DMS 273 (cell line): ENCODE measurements around the gene APOB.
"Not testable (repeated sequence)": the region's sequence is repeated elsewhere in the genome, so short reads cannot be mapped to it uniquely, and the experiment has no call there.

Experiments used
- DNase-seq: peaks from one replicate; lab custom pipeline; 2025; ENCODE audit not compliant: unreplicated experiment; lab: John Stamatoyannopoulos, UW

The APOB gene

GRCh38 chr2:21034156-21034971 is 9.5 kb downstream of the APOB start:
- no peak for DNase-seq

GRCh38 chr2:21033237-21034155 is 10.4 kb downstream of the APOB start:
- no peak for DNase-seq

GRCh38 chr2:21032338-21033236 is 11.3 kb downstream of the APOB start:
- no peak for DNase-seq

DNA sequence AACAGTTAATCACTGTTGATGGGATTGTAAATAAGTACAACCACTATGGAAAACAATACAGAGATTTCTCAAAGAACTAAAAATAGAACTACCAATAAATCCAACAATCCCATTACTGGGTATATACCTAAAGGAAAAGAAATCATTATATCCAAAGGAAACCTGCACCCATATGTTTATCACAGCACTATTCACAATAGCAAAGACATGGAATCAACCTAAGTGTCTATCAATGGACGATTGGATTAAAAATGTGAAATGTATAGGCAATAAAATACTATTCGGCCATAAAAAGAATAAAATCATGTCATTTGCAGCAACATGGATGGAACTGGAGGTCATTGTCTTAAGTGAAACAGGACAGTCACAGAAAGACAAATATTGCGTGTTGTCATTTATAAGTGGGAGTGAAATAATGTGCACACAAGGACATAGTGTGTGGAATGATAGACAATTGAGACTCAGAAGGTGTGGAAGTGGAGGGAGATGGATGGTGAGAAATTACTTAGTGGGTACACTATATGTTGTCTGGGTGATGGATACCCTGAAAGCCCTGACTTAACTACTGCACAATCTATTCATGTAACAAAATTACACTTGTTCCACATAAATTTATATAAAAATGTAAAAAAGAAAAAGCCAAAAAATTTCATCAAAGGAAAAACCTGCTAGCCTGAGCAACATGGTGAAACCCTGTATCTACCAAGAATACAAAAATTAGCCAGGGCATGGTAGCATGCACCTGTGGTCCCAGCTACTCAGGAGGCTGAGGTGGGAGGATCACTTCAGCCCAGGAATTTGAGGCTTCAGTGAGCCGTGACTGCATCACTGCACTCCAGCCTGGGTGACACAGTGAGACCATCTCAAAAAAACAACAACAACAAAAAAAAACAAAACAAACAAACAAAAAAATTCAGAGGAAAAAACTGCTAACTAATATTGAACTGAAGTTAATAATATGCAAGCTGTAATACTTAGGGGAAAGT is 12.6 kb downstream of the APOB start:
- DNase-seq, result no peak

DNA sequence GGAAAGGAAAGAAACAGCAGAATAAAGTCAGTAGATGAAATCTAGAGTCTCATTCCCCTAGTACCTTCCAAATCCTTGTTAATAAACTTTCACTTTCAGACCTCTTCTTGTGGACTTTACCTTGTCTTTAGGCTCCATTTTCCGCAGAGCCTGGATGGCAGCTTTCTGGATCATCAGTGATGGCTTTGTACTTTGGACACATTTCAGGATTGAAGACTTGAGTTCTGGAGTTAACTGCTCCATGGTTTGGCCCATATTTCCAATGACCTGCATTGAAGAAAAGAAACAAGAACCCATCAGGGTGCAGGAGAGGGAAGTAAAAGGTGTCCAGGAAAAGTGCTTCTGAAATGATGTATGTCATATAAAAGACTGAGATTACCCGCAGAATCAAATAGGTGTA is 14.4 kb downstream of the APOB start:
- no peak for DNase-seq

- DNase-seq, result not testable (repeated sequence)
These were observed 14.9 kb downstream of the APOB start for GRCh38 chr2:21028951-21029350.

DNA sequence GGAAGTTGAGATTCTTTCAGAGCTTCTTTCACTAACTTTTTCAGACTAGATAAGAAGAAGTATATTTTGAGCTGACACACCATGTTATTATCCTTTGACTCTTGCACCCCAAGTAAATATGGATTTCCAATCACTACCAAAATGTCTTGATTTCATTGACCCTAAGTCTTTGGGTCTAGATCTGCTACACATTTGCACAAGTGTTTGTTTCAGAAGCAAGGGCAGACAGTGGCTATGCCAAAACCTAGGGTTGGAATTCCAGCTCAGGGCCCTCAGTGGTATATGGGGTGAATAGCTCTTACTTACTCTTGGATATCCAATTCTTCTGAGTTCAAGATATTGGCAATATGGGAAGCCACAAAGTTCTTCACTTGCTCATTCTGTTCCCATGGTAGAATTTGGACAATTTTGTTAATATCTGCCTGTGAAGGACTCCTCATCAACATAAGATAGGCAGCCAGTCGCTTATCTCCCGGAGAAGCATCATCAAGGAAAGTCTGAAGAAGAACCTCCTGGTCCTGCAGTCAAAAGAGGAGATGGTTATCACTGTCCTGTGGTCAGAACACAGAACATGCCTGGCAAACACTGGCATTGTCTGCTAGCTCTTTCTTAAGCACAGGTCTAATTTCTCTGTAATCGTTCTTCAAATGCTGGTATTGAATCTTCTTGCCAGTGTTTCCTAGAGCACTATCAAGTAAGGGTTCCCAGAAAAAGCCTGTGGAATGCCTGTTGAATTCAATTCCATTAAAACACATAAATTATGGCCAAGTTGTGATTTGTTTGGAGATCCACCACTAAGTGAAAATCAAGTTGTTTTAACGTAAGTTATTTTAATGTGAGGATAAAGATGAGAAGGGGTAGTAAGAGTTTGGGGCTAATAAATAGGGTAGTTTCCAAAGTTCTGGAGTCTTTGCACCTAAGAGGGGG is 15.6 kb downstream of the APOB start:
- DNase-seq, result no peak

DNA sequence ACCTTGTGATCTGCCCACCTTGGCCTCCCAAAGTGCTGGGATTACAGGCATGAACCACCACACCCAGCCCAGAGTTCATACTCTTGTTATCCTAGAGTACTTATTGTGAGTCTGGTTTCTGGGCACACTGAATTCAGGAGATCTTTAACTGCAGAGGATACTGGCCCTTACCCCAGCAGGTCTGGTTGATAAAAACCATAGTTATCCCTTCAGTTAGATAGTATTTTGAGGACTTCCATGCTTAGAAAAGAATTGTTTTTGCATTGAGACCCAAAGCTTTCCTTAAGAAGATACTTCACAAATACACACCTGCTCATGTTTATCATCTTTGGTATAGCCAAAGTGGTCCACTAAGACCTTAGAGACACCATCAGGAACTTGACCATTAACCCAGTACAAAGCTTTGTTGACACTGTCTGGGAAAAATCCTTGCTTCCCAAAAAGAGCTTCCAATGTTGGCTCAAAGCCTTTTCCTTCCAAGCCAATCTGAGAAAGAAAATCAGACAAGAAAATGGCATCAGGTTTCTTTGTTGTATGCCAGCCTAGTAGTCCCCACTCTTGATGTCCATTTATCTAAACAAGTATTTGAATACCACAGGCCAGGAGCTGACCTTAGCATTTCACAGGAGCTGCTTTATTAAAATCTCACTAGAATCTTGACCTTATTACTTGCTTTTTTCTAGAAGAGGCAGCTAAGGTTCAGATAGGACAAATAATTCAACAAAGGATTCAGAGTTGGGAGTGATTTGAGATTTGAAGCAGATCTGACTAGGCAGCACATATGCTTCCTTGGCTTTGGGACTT is 17.2 kb downstream of the APOB start:
- DNase-seq, result no peak

GRCh38 chr2:21025690-21026478 is 18.0 kb downstream of the APOB start:
- DNase-seq, result no peak

GRCh38 chr2:21024722-21025389 is 19.0 kb downstream of the APOB start:
- no peak for DNase-seq

- no peak for DNase-seq
These were observed 19.7 kb downstream of the APOB start for GRCh38 chr2:21024198-21024597.

GRCh38 chr2:21023419-21024181 is 20.3 kb downstream of the APOB start:
- no peak for DNase-seq

- no peak for DNase-seq
These were observed 21.0 kb downstream of the APOB start for GRCh38 chr2:21022792-21023367.

DNA sequence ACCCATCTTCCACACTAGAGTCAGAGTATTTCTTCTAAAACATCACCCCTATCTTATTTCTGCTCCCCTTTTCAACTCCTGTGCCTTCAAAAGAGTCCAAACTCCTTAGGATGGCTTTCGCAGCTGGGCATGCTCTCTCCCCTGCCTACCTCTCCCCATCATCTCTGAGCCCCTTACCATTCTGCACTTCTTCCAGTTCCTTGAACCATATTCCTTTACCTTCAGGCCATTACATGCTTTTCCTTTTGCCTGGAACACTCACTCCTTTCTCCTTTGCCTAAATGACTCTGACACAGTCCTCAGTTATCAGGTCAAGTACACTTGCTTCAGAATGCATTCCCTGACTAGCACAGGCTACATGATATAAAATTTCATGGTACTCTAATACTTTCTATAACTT is 22.4 kb downstream of the APOB start:
- no peak for DNase-seq

DNA sequence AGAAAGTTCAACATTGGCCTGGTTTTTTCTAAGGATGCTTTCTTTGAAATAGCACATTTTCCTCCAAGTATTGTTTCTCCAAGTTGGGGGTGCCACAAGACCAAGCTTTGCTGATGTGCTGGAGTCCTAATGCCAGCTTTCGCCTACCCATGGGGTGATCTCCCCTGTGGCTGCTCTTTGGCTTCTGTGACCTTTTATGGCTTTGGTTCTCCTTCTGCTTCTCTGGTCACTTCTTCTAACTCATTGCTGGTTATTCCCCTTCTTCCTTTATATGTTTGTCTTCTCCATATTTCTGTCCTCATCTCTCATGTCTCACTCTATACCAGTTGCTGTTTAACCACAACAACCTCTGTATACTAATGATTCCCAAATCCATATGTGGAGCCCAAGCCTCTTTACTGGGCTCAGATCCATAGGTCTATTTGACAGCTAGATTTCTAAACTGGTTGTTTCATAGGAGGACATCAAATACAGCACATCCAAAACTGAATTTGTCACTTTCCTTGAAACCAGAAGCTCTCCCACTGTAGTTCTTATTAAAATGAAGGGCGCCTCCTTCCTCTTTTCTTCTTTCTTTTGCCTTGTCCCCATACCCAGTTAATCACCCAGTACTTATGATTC is 23.1 kb downstream of the APOB start:
- DNase-seq, result no peak
